Measurements from ENCODE around the gene ALG12.

Gene ALG12

DNA sequence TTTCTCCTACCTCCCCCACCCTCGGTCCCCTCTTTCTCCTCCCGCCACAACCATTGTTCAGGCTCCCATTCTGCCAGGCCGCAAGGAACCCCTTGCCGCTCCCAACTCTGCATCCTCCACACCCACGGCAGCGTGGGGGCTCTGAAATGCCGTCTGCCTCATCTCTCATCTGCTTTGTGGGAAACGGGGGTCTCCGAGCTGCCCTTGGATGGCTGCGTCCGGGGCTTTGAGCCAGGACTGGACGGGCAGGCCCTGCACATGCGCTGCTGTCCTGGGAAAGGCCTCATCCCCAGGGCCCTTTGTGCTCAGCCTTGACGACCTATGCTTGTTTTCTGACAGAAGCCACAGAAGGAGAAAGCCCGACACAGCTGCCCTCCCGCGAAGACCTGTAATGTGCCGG lies 8.7 kb upstream of the ALG12 start:
- Histone ChIP-seq H4K20me1 (ENCODE audit: insufficient read depth, low read length) (no peaks in the 10 kb centered on the region), H3K79me2 (ENCODE audit: low read length) (no peaks in the 10 kb centered on the region), H2AFZ (ENCODE audit: low read depth, low read length) (no peak overlapping the region), H3K36me3 (replicated peaks; ENCODE audit: low read depth, low read length) (no peaks in the 10 kb centered on the region), H3K9ac (ENCODE audit: low read length) (no peak overlapping the region), H3K4me2 (ENCODE audit: low read length) (no peak overlapping the region), H3K9me3 (ENCODE audit: insufficient read depth, low read length) (peaks cover 3% of the 10 kb centered on the region; the same call in 1 of the 2 replicates), H3K4me3 (ENCODE audit: low read length) (no peak overlapping the region), H3K4me1 (ENCODE audit: low read length) (peaks cover 38% of the 10 kb centered on the region), H3K27ac (ENCODE audit: low read length) (no peak overlapping the region), H3K27me3 (ENCODE audit: low read depth, low read length) (no peaks in the 10 kb centered on the region)
- no peak for TF ChIP-seq EZH2phosphoT487 (IDR thresholded peaks at IDR 0.05; ENCODE audit: low read depth)
- TF ChIP-seq, protein P1, sequence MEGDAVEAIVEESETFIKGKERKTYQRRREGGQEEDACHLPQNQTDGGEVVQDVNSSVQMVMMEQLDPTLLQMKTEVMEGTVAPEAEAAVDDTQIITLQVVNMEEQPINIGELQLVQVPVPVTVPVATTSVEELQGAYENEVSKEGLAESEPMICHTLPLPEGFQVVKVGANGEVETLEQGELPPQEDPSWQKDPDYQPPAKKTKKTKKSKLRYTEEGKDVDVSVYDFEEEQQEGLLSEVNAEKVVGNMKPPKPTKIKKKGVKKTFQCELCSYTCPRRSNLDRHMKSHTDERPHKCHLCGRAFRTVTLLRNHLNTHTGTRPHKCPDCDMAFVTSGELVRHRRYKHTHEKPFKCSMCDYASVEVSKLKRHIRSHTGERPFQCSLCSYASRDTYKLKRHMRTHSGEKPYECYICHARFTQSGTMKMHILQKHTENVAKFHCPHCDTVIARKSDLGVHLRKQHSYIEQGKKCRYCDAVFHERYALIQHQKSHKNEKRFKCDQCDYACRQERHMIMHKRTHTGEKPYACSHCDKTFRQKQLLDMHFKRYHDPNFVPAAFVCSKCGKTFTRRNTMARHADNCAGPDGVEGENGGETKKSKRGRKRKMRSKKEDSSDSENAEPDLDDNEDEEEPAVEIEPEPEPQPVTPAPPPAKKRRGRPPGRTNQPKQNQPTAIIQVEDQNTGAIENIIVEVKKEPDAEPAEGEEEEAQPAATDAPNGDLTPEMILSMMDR (IDR thresholded peaks at IDR 0.05; ENCODE audit: low read depth, low read length), result no peak

DNA sequence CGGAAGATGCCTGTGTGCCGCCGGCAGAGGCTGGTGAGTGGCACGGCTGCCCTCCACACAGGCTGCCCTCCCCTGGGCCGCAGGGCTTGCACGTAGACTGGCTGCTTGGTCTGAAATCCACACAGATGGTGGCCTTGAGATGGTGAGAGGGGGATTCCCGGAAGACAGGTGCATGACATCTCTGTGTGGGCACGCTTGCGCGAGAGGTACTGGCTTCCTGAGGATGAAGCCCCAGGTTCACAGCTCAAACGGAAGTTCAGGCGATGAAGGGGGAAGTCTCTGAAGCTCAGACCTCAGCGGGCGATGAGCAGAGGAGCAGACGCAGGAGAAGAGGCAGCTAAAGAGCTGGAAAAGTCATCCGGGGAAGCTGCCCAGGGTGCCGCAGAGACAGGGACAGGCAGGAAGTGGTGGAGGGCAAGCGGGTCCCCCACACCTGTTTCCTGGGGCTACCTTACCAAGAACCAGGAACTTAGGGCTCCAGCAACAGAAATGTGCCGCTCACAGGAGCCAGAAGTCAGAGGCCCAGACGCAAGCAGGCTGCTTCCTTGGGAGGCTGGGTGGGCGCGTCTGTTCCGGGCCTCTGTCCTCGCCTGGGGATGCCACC lies 7.4 kb upstream of the ALG12 start:
- Histone ChIP-seq H3K4me3 (ENCODE audit: low read length) (peak overlapping the region; percentile 49), H3K9ac (ENCODE audit: low read length) (peak overlapping the region; percentile 49; the same call in 1 of the 2 replicates)

DNA sequence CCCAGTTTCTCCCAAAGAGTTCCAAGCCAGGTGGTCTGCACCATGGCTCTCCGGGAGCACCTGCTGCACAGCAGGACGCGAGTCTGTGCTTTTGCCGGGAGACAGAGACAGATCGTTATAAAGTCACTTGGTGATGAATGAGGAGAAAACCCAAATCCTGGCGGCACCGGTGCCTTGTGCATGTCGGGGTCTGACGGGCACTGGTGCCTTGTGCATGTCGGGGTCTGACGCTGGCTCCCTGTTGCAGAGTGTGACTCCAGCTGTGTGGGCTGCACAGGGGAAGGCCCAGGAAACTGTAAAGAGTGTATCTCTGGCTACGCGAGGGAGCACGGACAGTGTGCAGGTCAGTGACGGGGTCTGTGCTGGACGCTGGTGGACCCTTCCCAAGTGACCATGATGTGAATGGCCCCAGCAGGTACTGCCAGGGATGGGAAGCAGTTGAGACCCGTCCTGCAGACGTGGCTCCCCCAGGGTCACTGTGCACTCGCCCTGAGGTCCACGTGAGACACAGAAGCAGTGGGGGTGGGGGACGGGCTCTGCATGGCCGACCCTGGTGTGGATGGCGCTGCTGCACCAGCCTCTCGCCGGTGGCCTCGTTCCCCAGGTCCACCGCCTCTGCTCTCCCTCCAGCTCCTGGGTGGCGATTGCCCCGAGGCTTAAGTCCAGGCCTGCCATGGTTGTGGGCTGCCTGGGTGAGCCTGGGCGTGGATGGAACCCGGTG lies 6.0 kb upstream of the ALG12 start:
- TF ChIP-seq, protein P1 (IDR thresholded peaks at IDR 0.05; ENCODE audit: low read depth, low read length), result no peak
- TF ChIP-seq EZH2phosphoT487 (IDR thresholded peaks at IDR 0.05; ENCODE audit: low read depth), result no peak
- Histone ChIP-seq H3K4me3 (ENCODE audit: low read length) (no peak overlapping the region), H3K27ac (ENCODE audit: low read length) (no peak overlapping the region), H3K36me3 (replicated peaks; ENCODE audit: low read depth, low read length) (no peaks in the 10 kb centered on the region), H3K79me2 (ENCODE audit: low read length) (no peaks in the 10 kb centered on the region), H3K4me1 (ENCODE audit: low read length) (peaks cover 15% of the 10 kb centered on the region), H3K9me3 (ENCODE audit: insufficient read depth, low read length) (peaks cover 3% of the 10 kb centered on the region; the same call in 1 of the 2 replicates), H2AFZ (ENCODE audit: low read depth, low read length) (no peak overlapping the region), H3K4me2 (ENCODE audit: low read length) (no peak overlapping the region), H4K20me1 (ENCODE audit: insufficient read depth, low read length) (no peaks in the 10 kb centered on the region), H3K27me3 (ENCODE audit: low read depth, low read length) (no peaks in the 10 kb centered on the region), H3K9ac (ENCODE audit: low read length) (no peak overlapping the region)

More for the DNA sequence above, 7.4 kb upstream of the ALG12 start:
- H3K4me1 ChIP-seq (ENCODE audit: low read length), result peaks cover 25% of the 10 kb centered on the region
- no peaks in the 10 kb centered on the region for H3K27me3 ChIP-seq (ENCODE audit: low read depth, low read length)
- H3K9me3 ChIP-seq (ENCODE audit: insufficient read depth, low read length), result peaks cover 3% of the 10 kb centered on the region; the same call in 1 of the 2 replicates
- H4K20me1 ChIP-seq (ENCODE audit: insufficient read depth, low read length), result no peaks in the 10 kb centered on the region
- TF ChIP-seq, protein P1 (IDR thresholded peaks at IDR 0.05; ENCODE audit: low read depth, low read length), result no peak
- TF ChIP-seq EZH2phosphoT487 (IDR thresholded peaks at IDR 0.05; ENCODE audit: low read depth), result no peak
- H3K27ac ChIP-seq (ENCODE audit: low read length), result peak overlapping the region; percentile 52
- no peaks in the 10 kb centered on the region for H3K36me3 ChIP-seq (replicated peaks; ENCODE audit: low read depth, low read length)
- H3K4me2 ChIP-seq (ENCODE audit: low read length), result peak overlapping the region; percentile 81
- H3K79me2 ChIP-seq (ENCODE audit: low read length), result no peaks in the 10 kb centered on the region
- peak overlapping the region; percentile 74; the same call in 1 of the 2 replicates for H2AFZ ChIP-seq (ENCODE audit: low read depth, low read length)

DNA sequence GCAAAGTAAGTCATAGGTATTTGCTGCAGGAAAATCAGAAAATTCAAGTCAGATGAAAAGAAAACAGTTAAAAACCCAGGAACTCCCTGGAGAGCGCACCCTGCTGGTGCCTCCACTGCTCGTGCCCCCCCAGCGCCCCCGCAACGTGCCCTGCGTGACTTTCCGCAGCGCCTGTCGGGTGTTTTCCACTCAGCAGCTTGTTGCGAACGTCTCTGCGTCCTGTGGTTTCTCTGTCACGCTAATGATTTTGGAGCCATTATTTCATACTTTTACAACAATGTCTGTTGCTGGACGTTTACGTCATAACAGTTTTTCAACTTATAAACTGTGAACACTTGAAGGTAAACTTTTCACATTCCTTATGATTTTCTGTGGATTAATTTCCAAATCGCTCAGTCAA lies 5.2 kb upstream of the ALG12 start:
- no peaks in the 10 kb centered on the region for H3K36me3 ChIP-seq (replicated peaks; ENCODE audit: low read depth, low read length)
- no peak for TF ChIP-seq EZH2phosphoT487 (IDR thresholded peaks at IDR 0.05; ENCODE audit: low read depth)
- TF ChIP-seq, protein P1 (IDR thresholded peaks at IDR 0.05; ENCODE audit: low read depth, low read length), result peak; percentile 32

More for the DNA sequence above, 5.2 kb upstream of the ALG12 start:
- H2AFZ ChIP-seq (ENCODE audit: low read depth, low read length), result no peak overlapping the region
- no peak overlapping the region for H3K9ac ChIP-seq (ENCODE audit: low read length)
- no peaks in the 10 kb centered on the region for H4K20me1 ChIP-seq (ENCODE audit: insufficient read depth, low read length)
- no peak overlapping the region for H3K4me2 ChIP-seq (ENCODE audit: low read length)
- peaks cover 3% of the 10 kb centered on the region; the same call in 1 of the 2 replicates for H3K9me3 ChIP-seq (ENCODE audit: insufficient read depth, low read length)
- no peaks in the 10 kb centered on the region for H3K27me3 ChIP-seq (ENCODE audit: low read depth, low read length)
- peaks cover 19% of the 10 kb centered on the region for H3K4me1 ChIP-seq (ENCODE audit: low read length)
- no peak overlapping the region for H3K4me3 ChIP-seq (ENCODE audit: low read length)
- no peaks in the 10 kb centered on the region for H3K79me2 ChIP-seq (ENCODE audit: low read length)
- H3K27ac ChIP-seq (ENCODE audit: low read length), result no peak overlapping the region
